Measurements from ENCODE around the gene RNF152. TPM values are rescaled to one million over a fixed set of nuclear protein-coding genes. Genes with fewer than 3 reads are reported as not detected.

The RNF152 gene
- total RNA-seq, 1 experiment from 2014 or later, result 2.4 TPM

- no peaks in the 10 kb centered on the region for H3K27me3 Mint-ChIP-seq (ENCODE audit: insufficient read depth, unreplicated experiment)
- CTCF ChIA-PET, result no interaction called here
Measured at GRCh38 chr18:61838521-61838920, 54.3 kb downstream of the RNF152 start.

DNA sequence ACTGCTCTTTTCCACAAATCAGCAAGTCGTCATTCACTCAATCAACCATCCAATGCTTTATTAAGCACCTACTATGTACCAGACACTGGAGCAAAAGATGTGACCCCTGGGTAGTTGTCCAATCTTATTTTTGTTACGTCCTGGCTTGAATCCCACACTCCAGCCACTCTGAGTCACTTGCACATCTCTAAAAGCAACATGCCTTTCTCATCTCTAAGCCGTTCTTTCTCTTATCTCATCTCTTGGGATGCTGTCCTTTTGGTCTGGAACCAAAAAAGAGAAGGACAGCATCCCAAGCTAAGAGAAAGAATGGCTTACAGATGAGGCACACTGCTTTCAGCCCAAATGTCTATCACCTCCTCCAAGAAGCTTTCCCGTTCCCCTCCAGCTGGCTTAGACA, 58.8 kb downstream of the RNF152 start:
- Mint-ChIP-seq H3K27me3 (ENCODE audit: insufficient read depth, unreplicated experiment) (no peaks in the 10 kb centered on the region), H3K27ac (ENCODE audit: unreplicated experiment) (no peak overlapping the region), H3K4me3 (ENCODE audit: unreplicated experiment) (no peak overlapping the region), H3K36me3 (ENCODE audit: insufficient read depth, unreplicated experiment) (no peaks in the 10 kb centered on the region), H3K4me1 (ENCODE audit: low read depth, unreplicated experiment) (no peaks in the 10 kb centered on the region), H3K9me3 (ENCODE audit: unreplicated experiment) (peaks cover 6% of the 10 kb centered on the region)
- no peak overlapping the region for H3K4me3 ChIP-seq (ENCODE audit: low read depth, low read length)
- BruUV-seq (replicated peaks), result no TSS peak
- ChIA-PET POLR2A (no interaction called here), CTCF (no interaction called here)
- no peak for DNase-seq
- TF ChIP-seq CTCF (IDR thresholded peaks at IDR 0.05; ENCODE audit: insufficient read depth in 1 of 2, low read depth in 1 of 2, low read length in 1 of 2, severe bottlenecking in 1 of 2, unreplicated experiment in 1 of 2), result no peak
- no peaks in the 10 kb centered on the region for H3K4me1 ChIP-seq
- H3K36me3 ChIP-seq (ENCODE audit: control insufficient read depth, insufficient read depth, low read length), result no peaks in the 10 kb centered on the region
- H3K9me3 ChIP-seq, result no peaks in the 10 kb centered on the region
- H3K27me3 ChIP-seq (replicated peaks; ENCODE audit: control insufficient read depth, insufficient read depth, low read length), result no peaks in the 10 kb centered on the region
- intact Hi-C loops (cut with micrococcal nuclease; ENCODE audit: unreplicated experiment), result no loop called here

More at GRCh38 chr18:61838521-61838920, 54.3 kb downstream of the RNF152 start:
- intact Hi-C loops (cut with micrococcal nuclease; ENCODE audit: unreplicated experiment), result no loop called here
- no peak overlapping the region for H3K4me3 Mint-ChIP-seq (ENCODE audit: unreplicated experiment)
- no peak overlapping the region for H3K4me3 ChIP-seq (ENCODE audit: low read depth, low read length)
- no peaks in the 10 kb centered on the region for H3K4me1 Mint-ChIP-seq (ENCODE audit: low read depth, unreplicated experiment)
- no peaks in the 10 kb centered on the region for H3K4me1 ChIP-seq
- BruUV-seq (replicated peaks), result no TSS peak
- no peak overlapping the region for H3K27ac Mint-ChIP-seq (ENCODE audit: unreplicated experiment)
- no peaks in the 10 kb centered on the region for H3K36me3 ChIP-seq (ENCODE audit: control insufficient read depth, insufficient read depth, low read length)
- POLR2A ChIA-PET, result no interaction called here
- H3K9me3 Mint-ChIP-seq (ENCODE audit: unreplicated experiment), result peaks cover 6% of the 10 kb centered on the region
- no peak for TF ChIP-seq CTCF (IDR thresholded peaks at IDR 0.05; ENCODE audit: insufficient read depth in 1 of 2, low read depth in 1 of 2, low read length in 1 of 2, severe bottlenecking in 1 of 2, unreplicated experiment in 1 of 2)
- no peaks in the 10 kb centered on the region for H3K9me3 ChIP-seq
- DNase-seq, result no peak
- H3K36me3 Mint-ChIP-seq (ENCODE audit: insufficient read depth, unreplicated experiment), result no peaks in the 10 kb centered on the region
- H3K27me3 ChIP-seq (replicated peaks; ENCODE audit: control insufficient read depth, insufficient read depth, low read length), result no peaks in the 10 kb centered on the region

DNA sequence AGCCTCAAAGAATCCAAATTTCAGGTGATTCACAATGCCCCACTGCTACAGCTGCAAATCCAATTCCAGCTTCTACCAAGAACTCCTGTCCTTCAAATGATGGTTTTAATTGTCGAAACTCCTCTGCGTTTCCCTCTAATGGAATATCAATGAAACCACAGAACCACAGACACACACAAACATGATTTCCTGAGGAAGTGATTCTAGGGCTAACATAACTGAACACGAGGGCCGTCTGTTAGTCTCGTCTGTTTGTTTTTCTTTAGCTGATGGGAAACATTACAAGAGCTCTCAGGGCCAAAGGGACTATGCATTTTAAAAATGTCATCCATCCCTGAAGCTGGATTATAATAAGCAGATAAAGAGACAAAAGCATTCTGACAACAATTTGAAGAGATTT, 59.4 kb downstream of the RNF152 start:
- Mint-ChIP-seq H3K36me3 (ENCODE audit: insufficient read depth, unreplicated experiment) (no peaks in the 10 kb centered on the region), H3K4me1 (ENCODE audit: low read depth, unreplicated experiment) (no peaks in the 10 kb centered on the region), H3K4me3 (ENCODE audit: unreplicated experiment) (no peak overlapping the region), H3K27ac (ENCODE audit: unreplicated experiment) (no peak overlapping the region), H3K27me3 (ENCODE audit: insufficient read depth, unreplicated experiment) (no peaks in the 10 kb centered on the region), H3K9me3 (ENCODE audit: unreplicated experiment) (peaks cover under 1% of the 10 kb centered on the region)
- POLR2A ChIA-PET, result no interaction called here
- intact Hi-C loops (cut with micrococcal nuclease; ENCODE audit: unreplicated experiment), result no loop called here
- Histone ChIP-seq H3K9me3 (no peaks in the 10 kb centered on the region), H3K4me3 (ENCODE audit: low read depth, low read length) (no peak overlapping the region), H3K4me1 (no peaks in the 10 kb centered on the region), H3K36me3 (ENCODE audit: control insufficient read depth, insufficient read depth, low read length) (no peaks in the 10 kb centered on the region), H3K27me3 (replicated peaks; ENCODE audit: control insufficient read depth, insufficient read depth, low read length) (no peaks in the 10 kb centered on the region)
- CTCF ChIA-PET, result no interaction called here
- no TSS peak for BruUV-seq (replicated peaks)
- no peak for TF ChIP-seq CTCF (IDR thresholded peaks at IDR 0.05; ENCODE audit: insufficient read depth in 1 of 2, low read depth in 1 of 2, low read length in 1 of 2, severe bottlenecking in 1 of 2, unreplicated experiment in 1 of 2)
- no peak for DNase-seq
